Cardiac fibroblast (primary cell): ENCODE measurements around the gene KCNMB2.

Experiments used
- DNase-seq, 2 donors: peaks; one replicate each; pipeline versions ENCODE4 v3.0.0 to v3.0.0-alpha.2; 2010; ENCODE audit warnings: low read depth in 2 of 2
- H3K4me3 ChIP-seq, 2 donors: replicated peaks in 1 of 2; 1 replicate in 1 of 2; 2 replicates in 1 of 2; pipeline ENCODE4 v1.5.1; 2011; ENCODE audit warnings: low read depth in 2 of 2, low read length in 2 of 2, mild to moderate bottlenecking in 2 of 2, moderate library complexity in 1 of 2
- TF ChIP-seq, protein P1 (sequence below): IDR thresholded peaks from one replicate; pipeline ENCODE4 v1.5.1; 2011; ENCODE audit warnings: low read depth, mild to moderate bottlenecking, low read length, inconsistent platforms

The KCNMB2 gene

DNA sequence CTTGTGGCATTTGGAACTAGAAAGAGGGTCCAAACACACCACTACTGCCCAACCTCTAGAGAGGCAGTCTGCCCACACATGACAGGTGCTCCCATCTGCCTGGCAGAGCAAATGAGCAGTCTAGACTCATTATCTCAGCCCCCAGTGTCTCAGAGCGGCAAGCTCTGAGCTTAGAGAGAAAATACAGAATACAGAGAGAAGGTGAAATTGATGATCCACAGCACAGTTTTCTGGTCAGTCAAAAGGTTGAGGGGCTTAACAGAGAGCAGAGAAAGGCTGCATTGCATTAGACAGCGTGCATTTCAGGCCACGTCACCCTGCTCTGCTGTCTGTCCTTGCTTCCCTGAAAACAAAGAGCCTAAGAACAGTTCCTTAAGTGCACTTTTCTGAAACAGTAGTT, 135.1 kb downstream of the KCNMB2 start:
- no peak for DNase-seq
- no peak overlapping the region for H3K4me3 ChIP-seq

DNA sequence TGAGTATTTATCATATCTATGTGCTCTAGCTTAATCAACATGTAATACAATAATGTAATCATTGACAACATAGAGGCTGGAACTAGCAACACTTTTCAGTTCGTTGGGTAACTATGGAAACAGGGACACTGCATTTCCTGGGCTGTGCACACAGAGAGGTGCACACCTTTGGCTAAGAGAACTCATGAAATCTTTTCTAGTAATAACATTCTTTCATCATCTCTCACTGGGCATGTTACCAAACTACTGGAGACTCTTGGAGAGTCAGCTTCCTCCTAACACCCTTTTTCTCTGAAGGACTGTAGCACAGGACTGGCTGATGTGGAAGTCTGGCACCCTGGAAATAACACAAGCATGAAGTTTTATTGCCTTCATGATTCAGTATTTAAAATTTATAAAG, 135.6 kb downstream of the KCNMB2 start:
- DNase-seq = peak; percentile 64 to 74
- H3K4me3 ChIP-seq = no peak overlapping the region
- TF ChIP-seq, protein P1, sequence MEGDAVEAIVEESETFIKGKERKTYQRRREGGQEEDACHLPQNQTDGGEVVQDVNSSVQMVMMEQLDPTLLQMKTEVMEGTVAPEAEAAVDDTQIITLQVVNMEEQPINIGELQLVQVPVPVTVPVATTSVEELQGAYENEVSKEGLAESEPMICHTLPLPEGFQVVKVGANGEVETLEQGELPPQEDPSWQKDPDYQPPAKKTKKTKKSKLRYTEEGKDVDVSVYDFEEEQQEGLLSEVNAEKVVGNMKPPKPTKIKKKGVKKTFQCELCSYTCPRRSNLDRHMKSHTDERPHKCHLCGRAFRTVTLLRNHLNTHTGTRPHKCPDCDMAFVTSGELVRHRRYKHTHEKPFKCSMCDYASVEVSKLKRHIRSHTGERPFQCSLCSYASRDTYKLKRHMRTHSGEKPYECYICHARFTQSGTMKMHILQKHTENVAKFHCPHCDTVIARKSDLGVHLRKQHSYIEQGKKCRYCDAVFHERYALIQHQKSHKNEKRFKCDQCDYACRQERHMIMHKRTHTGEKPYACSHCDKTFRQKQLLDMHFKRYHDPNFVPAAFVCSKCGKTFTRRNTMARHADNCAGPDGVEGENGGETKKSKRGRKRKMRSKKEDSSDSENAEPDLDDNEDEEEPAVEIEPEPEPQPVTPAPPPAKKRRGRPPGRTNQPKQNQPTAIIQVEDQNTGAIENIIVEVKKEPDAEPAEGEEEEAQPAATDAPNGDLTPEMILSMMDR = no peak

More for the DNA sequence above, 135.1 kb downstream of the KCNMB2 start:
- TF ChIP-seq, protein P1 = no peak

DNA sequence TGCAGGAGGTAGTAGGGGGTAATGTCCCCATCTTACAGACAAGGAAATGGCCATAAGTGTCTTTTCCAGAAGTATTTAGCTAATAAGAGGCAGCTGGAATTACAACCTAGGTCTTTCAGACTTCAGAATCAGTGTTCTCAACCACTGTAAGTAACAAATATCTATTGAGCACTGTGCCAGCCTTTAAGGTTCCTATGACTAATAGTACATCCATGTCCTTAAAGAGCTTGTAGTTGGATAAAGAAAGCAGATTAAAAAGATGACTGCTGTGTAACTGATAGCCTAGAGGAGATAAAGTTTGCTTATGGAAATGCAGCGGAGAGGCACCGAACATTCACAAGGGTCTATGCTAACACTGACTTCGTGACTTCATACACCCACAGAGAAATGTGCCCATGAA, 136.0 kb downstream of the KCNMB2 start:
- TF ChIP-seq, protein P1 = no peak
- H3K4me3 ChIP-seq = no peak overlapping the region
- DNase-seq = peak in 1 of 2 donors; percentile 12

DNA sequence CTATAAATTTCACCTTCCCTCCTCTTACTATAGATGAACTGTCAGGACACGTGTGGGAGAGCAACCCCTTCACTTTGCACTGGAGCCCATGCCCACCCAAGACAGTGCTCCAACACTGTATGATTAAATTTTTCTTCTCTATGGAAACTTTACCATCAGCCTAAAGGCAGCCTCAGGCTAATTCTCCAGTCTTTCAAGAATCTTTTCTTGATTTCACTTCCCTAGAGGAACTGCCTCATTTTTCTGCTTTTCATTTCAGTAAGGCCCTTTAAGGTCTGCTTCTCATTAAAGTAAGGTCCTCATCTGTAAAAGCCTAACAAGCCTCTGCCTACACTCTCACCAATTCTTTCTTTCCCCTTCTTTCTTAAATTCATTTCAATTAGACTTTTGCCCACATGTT, 137.3 kb downstream of the KCNMB2 start:
- TF ChIP-seq, protein P1 = no peak
- H3K4me3 ChIP-seq = no peak overlapping the region
- no peak for DNase-seq

DNA sequence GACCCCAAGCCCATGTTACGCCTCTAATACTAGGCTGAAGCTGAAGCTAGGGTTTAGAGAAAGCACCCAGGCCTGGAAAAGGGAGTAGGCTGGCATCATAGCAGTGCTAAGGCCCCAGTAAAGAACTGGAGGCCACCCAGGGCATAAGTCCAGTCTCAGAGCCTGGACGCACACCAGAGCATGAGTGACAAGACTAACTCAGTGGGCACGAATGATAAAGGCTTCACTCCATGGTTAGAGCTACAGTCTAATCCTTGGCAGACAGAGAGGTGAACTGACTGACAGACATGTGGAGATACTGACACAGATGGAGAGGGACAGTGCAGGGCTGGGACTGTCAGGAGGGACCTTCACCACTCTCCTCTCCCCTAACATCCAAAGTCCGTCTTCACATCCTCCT, 139.8 kb downstream of the KCNMB2 start:
- DNase-seq = no peak
- no peak overlapping the region for H3K4me3 ChIP-seq
- TF ChIP-seq, protein P1 = no peak

DNA sequence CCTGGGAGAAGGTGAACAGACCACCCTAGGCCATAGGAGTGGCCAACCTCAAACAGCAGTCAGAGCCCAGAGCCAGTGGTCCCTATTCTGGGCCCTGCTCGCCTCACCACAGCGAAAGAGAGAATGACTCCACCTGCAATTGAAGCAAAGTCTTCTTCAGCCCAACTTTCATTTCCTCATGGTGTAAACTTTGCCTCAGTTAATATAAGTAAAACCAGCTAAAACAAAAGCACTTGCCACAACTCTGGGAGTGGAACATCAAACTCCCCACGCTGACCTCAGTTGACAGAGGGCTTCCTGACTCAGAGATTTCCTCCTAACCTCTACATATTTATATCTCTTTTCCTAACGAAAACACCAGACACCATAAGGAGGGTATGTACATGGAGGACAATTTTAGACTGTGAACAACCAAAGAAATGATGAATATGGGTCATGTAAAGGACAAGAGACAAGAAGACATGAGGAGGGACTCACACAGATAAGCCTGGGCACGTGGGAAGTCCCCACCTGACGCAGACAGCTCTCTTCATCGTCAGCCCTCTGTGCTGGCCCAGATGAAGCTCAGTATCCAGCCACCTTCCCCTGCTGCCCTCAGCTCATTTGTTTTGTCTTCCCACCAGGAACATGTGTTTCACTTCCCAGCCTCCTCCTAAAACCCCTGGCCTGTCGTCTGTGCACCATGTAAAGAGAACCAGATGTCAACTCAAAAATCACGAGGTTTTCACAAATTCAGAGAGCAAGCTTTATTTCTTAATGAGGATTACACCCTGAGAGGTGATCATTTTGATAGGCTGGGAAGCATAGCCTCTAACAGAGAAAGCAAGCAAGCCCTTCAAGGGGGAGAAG, 140.9 kb downstream of the KCNMB2 start:
- no peak for DNase-seq
- TF ChIP-seq, protein P1 = no peak
- H3K4me3 ChIP-seq = no peak overlapping the region
